HG02973 (cell line): Measurements from ENCODE around the gene UBASH3B.

Experiments used
- ATAC-seq: cut with Tn5 transposase; IDR thresholded peaks from one replicate; pipeline ENCODE4 v1.9.1; 2021; ENCODE audit warnings: moderate library complexity; ENCODE audit not compliant: unreplicated experiment

The UBASH3B gene

DNA sequence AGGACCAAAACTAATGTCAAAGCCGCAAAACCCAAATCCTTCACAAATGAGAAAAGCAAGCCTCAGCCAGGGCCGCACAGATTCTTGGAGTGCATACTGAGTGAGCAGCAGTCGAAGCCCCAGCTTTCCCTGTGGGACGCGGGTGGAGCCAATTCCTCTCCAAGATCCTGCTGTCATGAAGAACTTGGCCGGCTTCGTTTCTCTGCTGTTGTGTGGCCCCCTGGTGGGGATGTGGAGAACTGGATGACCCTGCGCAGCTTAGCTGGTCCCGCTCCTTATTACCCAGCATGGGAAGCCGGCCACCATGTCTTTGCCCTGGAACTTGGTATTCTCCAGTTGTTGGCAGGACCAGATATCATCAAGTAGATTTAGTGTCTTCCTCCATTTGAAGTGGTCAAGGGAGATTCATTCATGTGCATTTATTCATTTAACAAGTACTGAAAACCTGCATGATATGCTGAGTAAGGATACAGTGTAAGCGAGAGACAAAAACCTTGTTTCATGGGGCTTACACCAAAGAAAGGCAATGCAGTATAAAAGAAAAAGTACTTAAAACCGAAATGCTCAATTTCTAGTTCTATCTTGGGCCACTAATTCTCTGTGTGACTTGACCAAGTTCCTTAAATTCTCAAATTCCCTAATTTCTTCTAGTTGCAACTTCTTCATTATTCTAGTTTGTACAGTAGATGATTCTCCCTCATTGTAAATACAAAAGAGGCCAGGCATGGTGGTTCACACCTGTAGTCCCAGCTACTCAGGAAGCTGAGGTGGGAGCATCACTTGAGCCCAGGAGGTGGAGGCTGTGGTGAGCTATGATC is 126.1 kb downstream of the UBASH3B start:
- peak; percentile 80 for ATAC-seq

DNA sequence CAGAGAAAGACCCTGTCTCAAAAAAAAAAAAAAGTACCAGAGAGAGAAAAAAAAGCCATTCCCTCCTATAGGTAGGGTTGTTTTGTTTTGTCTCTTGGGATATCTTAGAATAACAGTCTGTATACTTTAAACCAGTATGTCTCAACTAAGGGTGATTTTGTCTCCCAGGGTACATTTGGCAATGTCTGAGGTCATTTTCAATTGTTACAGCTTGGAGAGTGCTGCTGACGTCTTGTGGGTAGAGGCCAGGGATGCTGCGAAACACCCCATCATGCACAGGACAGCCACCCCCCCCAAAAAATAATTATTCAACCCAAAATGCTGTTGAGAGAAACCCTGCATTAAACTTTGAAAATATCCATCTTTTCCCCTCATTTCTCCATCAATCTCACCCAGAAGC is 126.7 kb downstream of the UBASH3B start:
- ATAC-seq = no peak

DNA sequence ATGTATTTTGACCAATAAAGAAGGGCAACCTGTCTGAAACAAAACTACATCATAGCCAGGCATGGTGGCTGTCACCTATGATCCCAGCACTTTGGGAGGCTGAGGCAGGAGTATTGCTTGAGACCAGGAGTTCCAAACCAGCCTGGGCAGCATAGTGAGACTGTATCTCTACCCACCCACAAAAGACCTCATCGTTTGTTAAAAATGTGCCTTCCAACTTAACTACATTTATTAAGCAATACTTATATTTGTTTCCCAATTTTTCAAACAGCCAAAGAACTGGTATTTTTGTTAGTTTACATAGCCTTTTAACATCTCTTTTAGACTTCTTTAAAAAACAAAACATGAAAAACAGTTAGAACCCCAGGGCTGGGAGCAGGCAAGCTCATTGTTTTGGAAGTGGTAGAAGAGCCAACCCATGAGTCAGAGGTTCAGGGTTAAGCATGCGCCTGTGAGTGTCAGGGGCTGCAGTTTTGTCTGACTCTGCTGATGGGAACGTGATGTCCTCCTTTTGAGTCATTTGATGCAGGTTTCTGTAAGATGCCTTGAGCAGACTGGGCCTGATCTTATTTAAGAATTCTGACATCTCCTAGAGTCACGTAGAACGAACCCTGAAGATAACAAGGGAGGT is 128.9 kb downstream of the UBASH3B start:
- ATAC-seq = no peak

DNA sequence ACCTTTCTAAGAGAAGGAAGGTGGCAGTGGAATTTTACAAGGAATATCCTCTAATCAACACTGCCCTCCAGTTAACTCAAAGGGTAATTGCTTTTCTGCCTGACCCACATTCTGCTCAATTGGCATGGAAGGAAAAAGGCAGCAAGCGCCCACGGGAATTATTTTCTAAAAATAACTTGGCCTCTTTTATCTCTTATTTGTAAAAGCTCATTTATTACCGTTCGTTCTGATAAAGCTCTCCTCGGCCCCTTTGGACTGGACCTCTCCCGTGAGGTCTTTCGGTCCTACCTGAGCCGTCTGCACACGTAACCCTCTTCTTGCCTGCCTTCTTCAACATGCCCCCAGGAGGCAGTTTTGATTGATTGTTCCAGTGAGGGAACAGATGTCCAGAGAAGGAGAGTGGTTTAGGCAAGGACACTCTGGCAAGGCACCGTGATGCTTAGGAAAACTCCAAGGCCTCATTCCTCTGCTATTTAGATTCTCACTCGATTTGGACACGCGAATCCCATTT is 129.6 kb downstream of the UBASH3B start:
- no peak for ATAC-seq

- ATAC-seq = no peak
These were observed 131.4 kb downstream of the UBASH3B start for GRCh38 chr11:122786896-122787295.

DNA sequence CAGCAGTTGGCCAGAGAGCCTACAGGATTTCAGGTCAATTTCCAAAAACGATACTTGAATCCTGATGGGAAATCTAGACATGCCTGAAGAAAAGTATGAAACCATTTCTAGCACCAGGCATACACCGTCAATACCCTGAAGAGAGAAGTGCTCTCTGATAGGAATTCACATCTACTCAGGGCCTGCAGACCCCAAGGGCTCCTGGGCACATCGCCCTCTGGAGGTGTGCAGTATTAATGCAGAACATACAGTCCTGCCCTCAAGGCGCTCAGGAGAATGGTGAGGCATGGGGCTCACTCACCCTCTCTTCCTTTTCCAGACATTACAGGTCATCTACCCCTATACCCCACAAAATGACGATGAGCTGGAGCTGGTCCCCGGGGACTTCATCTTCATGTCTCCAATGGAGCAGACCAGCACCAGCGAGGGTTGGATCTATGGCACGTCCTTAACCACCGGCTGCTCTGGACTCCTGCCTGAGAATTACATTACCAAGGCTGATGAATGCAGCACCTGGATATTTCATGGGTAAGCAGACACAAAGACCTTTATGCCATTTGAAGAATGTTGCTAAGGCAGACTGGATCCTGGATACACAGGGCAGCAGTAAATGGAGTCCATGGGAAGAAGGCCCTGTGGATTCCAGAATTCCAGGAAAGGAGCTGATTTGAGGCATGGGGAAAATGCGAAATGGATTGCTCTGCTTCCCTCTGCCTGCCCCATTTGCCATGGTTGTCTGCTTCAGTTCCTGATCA is 133.4 kb downstream of the UBASH3B start:
- ATAC-seq = no peak

DNA sequence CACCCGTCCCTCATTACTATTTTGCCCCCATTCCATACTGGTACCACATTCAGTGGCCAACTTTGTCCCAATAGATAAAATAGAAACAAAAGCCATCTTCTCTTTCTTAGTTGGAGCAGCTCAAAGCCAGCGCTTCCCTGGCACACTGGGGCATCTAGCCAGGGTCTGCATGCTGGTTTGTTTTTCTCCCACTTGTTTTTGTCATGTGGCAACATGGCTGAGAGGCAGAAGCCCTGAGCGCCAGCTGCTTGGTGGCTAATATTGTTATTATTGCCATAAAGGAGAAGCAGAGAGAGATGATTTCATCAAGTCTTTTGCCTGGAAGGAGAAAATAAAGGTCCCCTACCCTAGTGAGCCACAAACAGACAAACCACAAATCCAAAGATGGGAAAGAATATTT is 134.4 kb downstream of the UBASH3B start:
- ATAC-seq = no peak

- no peak for ATAC-seq
These were observed 135.9 kb downstream of the UBASH3B start for GRCh38 chr11:122791411-122791810.

DNA sequence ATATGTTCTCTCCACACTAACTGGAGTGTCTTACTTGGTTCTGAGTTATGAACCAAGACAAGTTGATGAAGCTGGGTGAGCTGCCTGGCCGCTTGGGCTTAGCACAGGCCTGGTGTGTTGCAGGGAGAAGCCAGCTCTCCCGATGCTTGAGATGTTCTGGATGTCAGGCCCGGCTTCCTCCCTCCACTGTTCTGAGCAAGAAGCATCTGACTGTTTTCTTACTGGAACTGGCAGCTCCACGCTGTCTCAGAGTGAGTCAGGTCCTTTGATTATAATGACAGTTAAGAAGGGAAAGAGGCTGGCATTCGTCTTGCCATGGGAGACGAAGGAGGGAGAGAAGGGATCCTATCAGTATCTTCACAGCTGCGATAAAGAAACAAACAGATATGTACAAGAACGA is 136.3 kb downstream of the UBASH3B start:
- no peak for ATAC-seq

- ATAC-seq = no peak
These were observed 138.0 kb downstream of the UBASH3B start for GRCh38 chr11:122793515-122793914.

GRCh38 chr11:122795307-122795706 is 139.8 kb downstream of the UBASH3B start:
- no peak for ATAC-seq

DNA sequence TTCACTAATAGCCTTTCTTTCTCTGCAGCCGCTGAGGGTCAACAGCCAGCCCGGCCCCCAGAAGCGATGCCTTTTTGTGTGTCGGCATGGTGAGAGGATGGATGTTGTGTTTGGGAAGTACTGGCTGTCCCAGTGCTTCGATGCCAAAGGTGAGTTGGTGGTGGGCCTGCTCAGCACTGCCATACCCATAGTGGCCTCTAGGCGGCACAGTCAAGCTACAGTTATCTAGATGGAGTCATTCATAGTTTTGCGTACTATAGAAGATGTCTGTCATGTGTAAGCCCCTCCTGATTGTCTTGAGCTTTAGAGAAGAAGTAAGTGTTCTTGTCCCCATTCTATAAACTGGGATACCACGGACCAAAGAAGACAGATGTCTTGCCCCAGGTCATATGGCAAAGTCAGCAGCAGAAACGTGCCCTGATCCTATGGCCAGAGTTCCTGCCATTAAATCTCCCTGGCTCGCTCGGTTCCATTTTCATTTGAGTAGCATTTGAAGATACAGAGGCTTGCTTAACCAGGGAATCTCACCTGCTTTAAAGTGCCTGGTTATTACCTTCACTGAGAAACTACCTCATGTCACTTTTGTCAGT is 140.7 kb downstream of the UBASH3B start:
- ATAC-seq = peak; percentile 87

DNA sequence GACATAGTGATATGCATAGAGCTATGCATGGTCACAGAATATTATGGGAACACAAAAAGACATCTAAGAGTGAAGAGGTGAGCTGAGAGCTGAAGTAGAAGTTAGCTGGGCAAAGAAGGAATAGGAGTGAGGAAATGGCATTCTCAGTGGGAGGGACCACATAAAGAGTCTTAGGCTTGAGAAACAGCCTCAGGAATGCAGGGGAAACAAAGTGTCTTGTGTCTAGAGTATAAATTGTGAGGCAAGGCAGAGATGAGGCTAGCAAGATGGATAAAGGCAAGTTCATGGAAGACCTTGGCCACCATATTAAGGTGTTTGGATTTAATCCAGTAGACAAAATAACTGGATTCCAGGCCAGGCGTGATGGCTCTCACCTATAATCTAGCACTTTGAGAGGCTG is 142.1 kb downstream of the UBASH3B start:
- no peak for ATAC-seq

GRCh38 chr11:122799406-122800105 is 144.0 kb downstream of the UBASH3B start:
- ATAC-seq = no peak

DNA sequence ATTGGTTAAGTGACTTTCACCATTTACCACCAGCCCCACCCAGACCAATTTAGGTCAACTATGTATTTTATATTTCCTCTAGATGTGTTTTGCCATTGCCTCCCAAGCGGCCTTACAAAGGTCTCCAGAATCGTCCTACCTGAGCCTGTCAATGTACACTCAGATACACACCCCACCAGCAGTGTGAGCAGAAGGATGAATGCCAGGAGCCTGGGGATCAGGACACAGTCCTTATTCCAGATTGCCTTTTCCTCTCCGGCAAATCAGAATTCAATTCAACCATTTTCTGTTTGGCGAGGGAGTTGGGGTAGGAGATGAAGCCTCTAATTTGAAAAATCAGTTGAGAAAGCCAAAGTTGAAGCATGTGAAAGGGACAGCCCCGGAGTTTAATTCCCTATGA is 147.4 kb downstream of the UBASH3B start:
- ATAC-seq = no peak

GRCh38 chr11:122803306-122803705 is 147.8 kb downstream of the UBASH3B start:
- ATAC-seq = no peak

DNA sequence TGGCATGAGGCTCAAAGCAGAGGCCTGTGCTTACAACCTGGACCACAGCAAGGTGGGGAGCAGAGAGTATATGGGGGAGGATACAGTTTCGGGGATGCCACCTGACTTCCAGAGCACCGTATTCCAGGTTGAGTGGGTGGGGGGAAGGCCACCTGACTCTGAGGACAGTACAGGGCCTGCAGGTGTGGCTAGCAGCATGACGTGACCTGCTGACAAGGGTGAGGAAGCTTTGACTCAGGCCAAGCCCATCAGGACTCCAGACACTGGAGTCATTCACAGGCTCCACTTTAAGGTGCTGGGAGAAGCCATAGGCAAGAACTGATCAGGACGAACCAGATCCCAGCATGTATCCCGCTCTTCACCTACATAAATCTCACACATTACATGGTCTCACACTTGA is 148.2 kb downstream of the UBASH3B start:
- no peak for ATAC-seq

DNA sequence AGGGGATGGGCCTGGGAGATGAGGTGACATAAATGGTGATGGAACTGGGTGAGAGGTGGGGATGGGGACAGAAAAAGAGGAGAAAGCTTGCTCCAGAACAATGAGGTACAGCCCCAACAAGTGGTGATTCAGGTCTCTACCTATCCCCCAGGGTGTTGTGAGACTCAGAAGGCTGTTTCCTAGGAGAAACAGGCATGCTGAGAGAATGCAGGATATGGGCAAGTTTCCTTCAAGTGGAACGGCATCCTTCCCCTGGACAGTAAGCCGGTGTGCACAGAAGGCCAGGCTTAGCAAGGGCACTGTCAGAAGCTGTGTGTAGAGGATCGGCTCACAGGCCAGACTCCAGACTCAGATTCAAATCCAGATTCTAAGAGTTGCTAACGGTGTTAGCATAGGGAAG is 148.6 kb downstream of the UBASH3B start:
- no peak for ATAC-seq

GRCh38 chr11:122804796-122805195 is 149.3 kb downstream of the UBASH3B start:
- no peak for ATAC-seq

- ATAC-seq = no peak
These were observed 152.4 kb downstream of the UBASH3B start for GRCh38 chr11:122807731-122808477.
